Loucy (cell line): ENCODE results near the gene TMEM163.
"Not testable (repeated sequence)": the region's sequence is repeated elsewhere in the genome, so short reads cannot be mapped to it uniquely, and the experiment has no call there.

Source experiments
- H2AFZ ChIP-seq: fragments of 200-600 bp; sonication (generic); 2 replicates; pipeline ENCODE4 v1.6.0; 2016; ENCODE audit warnings: antibody characterized with exemption, mild to moderate bottlenecking, low read length, moderate library complexity
- H3F3A ChIP-seq: fragments of 200-600 bp; 2 replicates; pipeline ENCODE4 v1.6.0; 2016; ENCODE audit warnings: antibody characterized with exemption, low read depth, mild to moderate bottlenecking
- H3K27me3 ChIP-seq: fragments of 200-600 bp; sonication (generic); 2 replicates; pipeline ENCODE4 v1.6.1; 2014; ENCODE audit warnings: low read length, mild to moderate bottlenecking; ENCODE audit not compliant: insufficient read depth, poor library complexity, severe bottlenecking
- H3K36me3 ChIP-seq: fragments of 200-600 bp; sonication (generic); 2 replicates; pipeline ENCODE4 v1.6.1; 2016; ENCODE audit warnings: low read length; ENCODE audit not compliant: insufficient read depth
- H3K4me1 ChIP-seq: fragments of 200-600 bp; sonication (generic); 2 replicates; pipeline ENCODE4 v1.5.1; 2014; ENCODE audit warnings: low read length, mild to moderate bottlenecking; ENCODE audit not compliant: insufficient read depth, poor library complexity, severe bottlenecking
- H3K4me2 ChIP-seq: fragments of 200-600 bp; sonication (generic); 2 replicates; pipeline ENCODE4 v1.6.0; 2014; ENCODE audit warnings: antibody characterized with exemption, low read length, low read depth, mild to moderate bottlenecking; ENCODE audit not compliant: poor library complexity, severe bottlenecking
- H3K4me3 ChIP-seq: fragments of 200-600 bp; sonication (generic); 2 replicates; pipeline ENCODE4 v1.5.1; 2014; ENCODE audit warnings: low read length, mild to moderate bottlenecking, mixed read lengths; ENCODE audit not compliant: poor library complexity, severe bottlenecking
- H3K79me2 ChIP-seq: fragments of 200-600 bp; sonication (generic); 2 replicates; pipeline ENCODE4 v1.6.1; 2014; ENCODE audit warnings: low read length; ENCODE audit not compliant: insufficient read depth
- H3K9ac ChIP-seq: fragments of 200-600 bp; sonication (generic); 2 replicates; pipeline ENCODE4 v1.6.0; 2014; ENCODE audit warnings: mild to moderate bottlenecking, low read depth, low read length, moderate library complexity; ENCODE audit not compliant: poor library complexity, severe bottlenecking
- H3K9me2 ChIP-seq: fragments of 200-600 bp; sonication (generic); replicated peaks from 2 replicates; pipeline ENCODE4 v1.6.1; 2016; ENCODE audit warnings: low read depth, low read length, mixed read lengths
- H3K9me3 ChIP-seq: fragments of 200-600 bp; sonication (generic); 2 replicates; pipeline ENCODE4 v1.6.1; 2014; ENCODE audit warnings: mild to moderate bottlenecking, antibody characterized with exemption, low read length, low read depth; ENCODE audit not compliant: insufficient read depth
- H4K20me1 ChIP-seq: fragments of 200-600 bp; sonication (generic); 2 replicates; pipeline ENCODE4 v1.6.0; 2014; ENCODE audit warnings: antibody characterized with exemption, low read length, mild to moderate bottlenecking; ENCODE audit not compliant: insufficient read depth, poor library complexity, severe bottlenecking
- EZH2phosphoT487 ChIP-seq: fragments of 200-600 bp; IDR thresholded peaks from 2 replicates; pipeline ENCODE4 v1.6.1; 2018; ENCODE audit warnings: antibody characterized with exemption, mild to moderate bottlenecking, moderate library complexity, borderline replicate concordance
- TF ChIP-seq, protein P1 (sequence below): fragments of 200-600 bp; sonication (generic); conservative IDR thresholded peaks from 2 replicates; pipeline ENCODE4 v1.5.1; 2014; ENCODE audit warnings: mild to moderate bottlenecking, antibody characterized with exemption, low read length

Gene TMEM163

DNA sequence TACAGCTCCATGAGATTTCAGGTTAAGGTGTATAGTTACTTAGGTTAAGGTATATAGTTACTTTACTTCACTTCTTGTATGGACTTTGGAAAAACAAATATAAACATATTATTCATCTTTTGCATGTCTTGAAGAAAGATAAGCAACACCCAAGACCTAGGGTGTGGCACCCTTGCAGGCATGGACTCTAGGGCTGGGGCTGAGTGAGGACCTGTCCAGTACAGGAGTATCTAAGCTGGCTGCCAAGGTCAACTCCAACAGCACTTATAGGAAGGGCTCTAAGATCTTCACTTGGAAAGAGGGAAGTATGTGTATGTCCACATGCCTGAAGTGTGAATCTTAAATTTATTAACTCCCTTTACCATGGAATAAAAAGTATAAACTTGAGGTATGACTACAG is 7.1 kb upstream of the TMEM163 start:
- Histone ChIP-seq H4K20me1 (no peaks in the 10 kb centered on the region), H3K4me1 (no peaks in the 10 kb centered on the region), H3K9me2 (no peaks in the 10 kb centered on the region), H3K9me3 (no peaks in the 10 kb centered on the region), H3K4me3 (no peak overlapping the region), H3F3A (no peaks in the 10 kb centered on the region), H3K9ac (no peak overlapping the region), H3K79me2 (no peaks in the 10 kb centered on the region), H3K36me3 (no peaks in the 10 kb centered on the region), H3K27me3 (no peaks in the 10 kb centered on the region), H2AFZ (no peak overlapping the region), H3K4me2 (no peak overlapping the region)
- TF ChIP-seq, protein P1, sequence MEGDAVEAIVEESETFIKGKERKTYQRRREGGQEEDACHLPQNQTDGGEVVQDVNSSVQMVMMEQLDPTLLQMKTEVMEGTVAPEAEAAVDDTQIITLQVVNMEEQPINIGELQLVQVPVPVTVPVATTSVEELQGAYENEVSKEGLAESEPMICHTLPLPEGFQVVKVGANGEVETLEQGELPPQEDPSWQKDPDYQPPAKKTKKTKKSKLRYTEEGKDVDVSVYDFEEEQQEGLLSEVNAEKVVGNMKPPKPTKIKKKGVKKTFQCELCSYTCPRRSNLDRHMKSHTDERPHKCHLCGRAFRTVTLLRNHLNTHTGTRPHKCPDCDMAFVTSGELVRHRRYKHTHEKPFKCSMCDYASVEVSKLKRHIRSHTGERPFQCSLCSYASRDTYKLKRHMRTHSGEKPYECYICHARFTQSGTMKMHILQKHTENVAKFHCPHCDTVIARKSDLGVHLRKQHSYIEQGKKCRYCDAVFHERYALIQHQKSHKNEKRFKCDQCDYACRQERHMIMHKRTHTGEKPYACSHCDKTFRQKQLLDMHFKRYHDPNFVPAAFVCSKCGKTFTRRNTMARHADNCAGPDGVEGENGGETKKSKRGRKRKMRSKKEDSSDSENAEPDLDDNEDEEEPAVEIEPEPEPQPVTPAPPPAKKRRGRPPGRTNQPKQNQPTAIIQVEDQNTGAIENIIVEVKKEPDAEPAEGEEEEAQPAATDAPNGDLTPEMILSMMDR = no peak
- TF ChIP-seq EZH2phosphoT487 = no peak

- Histone ChIP-seq H2AFZ (no peak overlapping the region), H3K9me2 (no peaks in the 10 kb centered on the region), H3K36me3 (no peaks in the 10 kb centered on the region), H3K9ac (no peak overlapping the region), H3K4me1 (no peaks in the 10 kb centered on the region), H3K4me2 (no peak overlapping the region), H4K20me1 (no peaks in the 10 kb centered on the region), H3K79me2 (no peaks in the 10 kb centered on the region), H3K27me3 (peaks cover 12% of the 10 kb centered on the region), H3K9me3 (no peaks in the 10 kb centered on the region), H3K4me3 (no peak overlapping the region), H3F3A (no peaks in the 10 kb centered on the region)
- TF ChIP-seq, protein P1 = no peak
- TF ChIP-seq EZH2phosphoT487 = no peak
Measured at GRCh38 chr2:134724341-134724740, 5.5 kb upstream of the TMEM163 start.

DNA sequence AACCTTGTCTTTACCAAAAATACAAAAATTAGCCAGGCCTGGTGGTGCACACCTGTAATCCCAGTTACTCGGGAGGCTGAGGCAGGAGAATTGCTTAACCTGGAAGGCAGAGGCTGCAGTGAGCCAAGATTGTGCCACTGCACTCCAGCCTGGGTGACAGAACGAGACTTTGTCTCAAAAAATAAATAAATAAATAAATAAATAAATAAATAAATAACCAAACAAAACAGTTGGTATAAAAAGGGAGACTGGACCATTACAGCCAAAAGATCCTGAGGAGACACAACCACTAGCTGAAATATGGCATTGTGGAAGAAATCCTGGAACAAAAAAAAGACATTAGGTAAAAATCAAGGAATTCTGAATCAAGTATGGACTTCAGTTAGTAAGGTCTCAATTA is 4.9 kb upstream of the TMEM163 start:
- not testable (repeated sequence) for H3K4me3 ChIP-seq, H4K20me1 ChIP-seq, H2AFZ ChIP-seq, H3K9ac ChIP-seq, H3K79me2 ChIP-seq, H3K4me2 ChIP-seq, H3K36me3 ChIP-seq, H3K4me1 ChIP-seq, H3K9me3 ChIP-seq, H3K9me2 ChIP-seq, H3F3A ChIP-seq
- H3K27me3 ChIP-seq = peaks cover 15% of the 10 kb centered on the region

GRCh38 chr2:134722728-134723127 is 3.9 kb upstream of the TMEM163 start:
- Histone ChIP-seq H2AFZ (no peak overlapping the region), H3K27me3 (peaks cover 15% of the 10 kb centered on the region), H3K9me3 (no peaks in the 10 kb centered on the region), H3K9me2 (no peaks in the 10 kb centered on the region), H4K20me1 (no peaks in the 10 kb centered on the region), H3K4me1 (no peaks in the 10 kb centered on the region), H3K79me2 (no peaks in the 10 kb centered on the region), H3K4me2 (no peak overlapping the region), H3K9ac (no peak overlapping the region), H3F3A (no peaks in the 10 kb centered on the region), H3K4me3 (no peak overlapping the region), H3K36me3 (no peaks in the 10 kb centered on the region)
- TF ChIP-seq EZH2phosphoT487 = no peak
- TF ChIP-seq, protein P1 = no peak
